GM19023 (cell line): ENCODE measurements around the gene TEPSIN.

ENCODE experiments used
- ATAC-seq: cut with Tn5 transposase; IDR thresholded peaks from one replicate; pipeline ENCODE4 v1.9.1; 2021; ENCODE audit warnings: mild to moderate bottlenecking, moderate library complexity; ENCODE audit not compliant: unreplicated experiment

The TEPSIN gene

GRCh38 chr17:81270279-81270678, 31.4 kb upstream of the TEPSIN start:
- no peak for ATAC-seq

GRCh38 chr17:81267390-81268067, 28.7 kb upstream of the TEPSIN start:
- no peak for ATAC-seq

- no peak for ATAC-seq
Observed at GRCh38 chr17:81265576-81265975, 26.7 kb upstream of the TEPSIN start.

- ATAC-seq = no peak
Observed at GRCh38 chr17:81264640-81265039, 25.8 kb upstream of the TEPSIN start.

GRCh38 chr17:81263371-81264181, 24.7 kb upstream of the TEPSIN start:
- ATAC-seq = no peak

GRCh38 chr17:81261582-81262336, 22.9 kb upstream of the TEPSIN start:
- ATAC-seq = no peak

GRCh38 chr17:81261096-81261495, 22.2 kb upstream of the TEPSIN start:
- ATAC-seq = no peak

GRCh38 chr17:81260641-81261040, 21.8 kb upstream of the TEPSIN start:
- no peak for ATAC-seq

- ATAC-seq = no peak
Observed at GRCh38 chr17:81260171-81260570, 21.3 kb upstream of the TEPSIN start.

- ATAC-seq = no peak
Observed at GRCh38 chr17:81259058-81259605, 20.3 kb upstream of the TEPSIN start.

- ATAC-seq = no peak
Observed at GRCh38 chr17:81258292-81258691, 19.4 kb upstream of the TEPSIN start.

- ATAC-seq = no peak
Observed at GRCh38 chr17:81257533-81257932, 18.7 kb upstream of the TEPSIN start.

GRCh38 chr17:81256616-81257015, 17.8 kb upstream of the TEPSIN start:
- ATAC-seq = no peak

- no peak for ATAC-seq
Observed at GRCh38 chr17:81254955-81255717, 16.3 kb upstream of the TEPSIN start.

- no peak for ATAC-seq
Observed at GRCh38 chr17:81253358-81254131, 14.7 kb upstream of the TEPSIN start.

GRCh38 chr17:81252987-81253329, 14.1 kb upstream of the TEPSIN start:
- ATAC-seq = no peak

- no peak for ATAC-seq
Observed at GRCh38 chr17:81252326-81252986, 13.6 kb upstream of the TEPSIN start.

- no peak for ATAC-seq
Observed at GRCh38 chr17:81251709-81252301, 12.9 kb upstream of the TEPSIN start.

GRCh38 chr17:81251094-81251708, 12.3 kb upstream of the TEPSIN start:
- ATAC-seq = no peak
